K562 (cell line): ENCODE data around the gene SCAPER. TPM values are rescaled to one million over a fixed set of nuclear protein-coding genes. Genes with fewer than 3 reads are reported as not detected.

Experiments
- ATAC-seq: fragments of 200-7000 bp; cut with Tn5 transposase; 3 replicates; pipeline ENCODE4 v1.9.1; 2020; ENCODE audit warnings: moderate library complexity
- BruUV-seq: library from RNA; stranded (reverse); fragments of 400-500 nt; replicated peaks from 2 replicates; lab custom pipeline; 2021; lab: Mats Ljungman, UMichigan
- CTCF ChIA-PET: fragments of 300-600 bp; formaldehyde crosslinking; extraction: SDS; loops from one replicate; lab custom pipeline; 2021; ENCODE audit warnings: low intra/inter-chr PET ratio; lab: Yijun Ruan, JAX
- POLR2A ChIA-PET: fragments of 300-600, 350-650 bp; sonication (Branson Sonifier 250); formaldehyde crosslinking; extraction: SDS; loops from one replicate; lab custom pipeline; 2021; ENCODE audit warnings: antibody characterized with exemption, inconsistent platforms; lab: Yijun Ruan, JAX
- DNase-seq, 4 experiments: peaks; one replicate each; pipeline versions ENCODE4 v3.0.0 to v3.0.0-alpha.2; 2011 to 2018; ENCODE audit warnings: low spot score in 3 of 4, mixed read lengths in 3 of 4; ENCODE audit errors: extremely low read depth in 1 of 4
- FAIRE-seq: peaks from 2 replicates; lab custom pipeline; 2011; peaks lifted over from hg19 to GRCh38; lab: Jason Lieb, UNC
- H2AFZ ChIP-seq: 2 replicates; pipeline ENCODE4 v1.6.0; 2011; ENCODE audit warnings: low read depth, low read length, control low read depth, inconsistent platforms
- H3K27ac ChIP-seq: fragments of 200-600 bp; 3 replicates; pipeline ENCODE4 v1.8.0; 2011; ENCODE audit warnings: low read depth, mild to moderate bottlenecking, control low read depth, inconsistent platforms, low read length, moderate library complexity, mixed read lengths; ENCODE audit errors: extremely low read depth
- H3K27me3 ChIP-seq, 2 experiments: fragments of 300-600 bp in 1 of 2; 2 replicates in 1 of 2; 3 replicates in 1 of 2; pipeline versions ENCODE4 v1.6.0 to v1.8.0; 2011; ENCODE audit warnings: inconsistent platforms in 2 of 2, low read length in 2 of 2, mild to moderate bottlenecking in 1 of 2, mixed read lengths in 1 of 2, moderate library complexity in 1 of 2; ENCODE audit not compliant: control insufficient read depth in 2 of 2, insufficient read depth in 2 of 2
- H3K36me3 ChIP-seq: fragments of 300-600 bp; 3 replicates; pipeline ENCODE4 v1.8.0; 2011; ENCODE audit warnings: mild to moderate bottlenecking, low read length, inconsistent platforms; ENCODE audit not compliant: control insufficient read depth, insufficient read depth
- H3K4me1 ChIP-seq, 2 experiments: fragments of 200-600 bp in 1 of 2; replicated peaks in 1 of 2; 2 replicates in 1 of 2; 3 replicates in 1 of 2; pipeline versions ENCODE4 v1.5.1 to v1.8.0; 2011; ENCODE audit warnings: inconsistent platforms in 2 of 2, low read length in 2 of 2, mild to moderate bottlenecking in 1 of 2, mixed read lengths in 1 of 2, moderate library complexity in 1 of 2; ENCODE audit not compliant: control insufficient read depth in 2 of 2, insufficient read depth in 2 of 2
- H3K4me2 ChIP-seq: 2 replicates; pipeline ENCODE4 v1.6.1; 2011; ENCODE audit warnings: low read length, control low read depth, inconsistent platforms, mixed read lengths; ENCODE audit not compliant: insufficient read depth
- H3K4me3 ChIP-seq: fragments of 200-600 bp; sonication (generic), shearing (Covaris generic); 2 replicates; pipeline ENCODE4 v1.5.1; 2016; ENCODE audit warnings: control low read depth, inconsistent platforms
- H3K79me2 ChIP-seq: fragments of 200-600 bp; 3 replicates; pipeline ENCODE4 v1.8.0; 2011; ENCODE audit warnings: low read length, inconsistent platforms; ENCODE audit not compliant: control insufficient read depth, insufficient read depth
- H3K9ac ChIP-seq, 2 experiments: 2 replicates each; pipeline versions ENCODE4 v1.6.0 to v1.6.1; 2011; ENCODE audit warnings: low read depth in 2 of 2, low read length in 2 of 2, control low read depth in 1 of 2, inconsistent platforms in 1 of 2, mild to moderate bottlenecking in 1 of 2, mixed read lengths in 1 of 2; ENCODE audit not compliant: insufficient read depth in 1 of 2
- H3K9me1 ChIP-seq: one replicate; pipeline ENCODE4 v1.6.0; 2011; ENCODE audit warnings: inconsistent platforms, mild to moderate bottlenecking, low read length, moderate library complexity; ENCODE audit not compliant: control insufficient read depth, insufficient read depth
- H3K9me3 ChIP-seq: replicated peaks from 2 replicates; pipeline ENCODE4 v1.5.1; 2011; ENCODE audit warnings: low read depth, low read length, inconsistent platforms; ENCODE audit not compliant: control insufficient read depth, insufficient read depth
- H4K20me1 ChIP-seq: replicated peaks from 2 replicates; pipeline ENCODE4 v1.6.1; 2011; ENCODE audit warnings: low read length, inconsistent platforms, mixed read lengths; ENCODE audit not compliant: control insufficient read depth, insufficient read depth
- ARID3A ChIP-seq: IDR thresholded peaks from 2 replicates; pipeline ENCODE4 v1.6.1; 2012; ENCODE audit warnings: low read depth, low read length, improper control_type of control experiment, borderline replicate concordance
- GATA2 ChIP-seq: sonication (generic); formaldehyde crosslinking; IDR thresholded peaks from 2 replicates; pipeline ENCODE4 v1.4.0; 2020; ENCODE audit warnings: mild to moderate bottlenecking, missing genetic modification reagents
- HNRNPUL1 ChIP-seq: fragments of 200-400 bp; formaldehyde crosslinking; IDR thresholded peaks from 2 replicates; pipeline ENCODE4 v1.6.1; 2017; ENCODE audit warnings: low read length
- NCOA6 ChIP-seq: fragments of 450-650 bp; IDR thresholded peaks from 2 replicates; pipeline ENCODE4 v1.6.1; 2017; ENCODE audit warnings: mild to moderate bottlenecking
- NFYB ChIP-seq: IDR thresholded peaks from 2 replicates; pipeline ENCODE4 v1.6.1; 2011; ENCODE audit warnings: mild to moderate bottlenecking, moderate library complexity; ENCODE audit not compliant: insufficient read length; ENCODE audit errors: extremely low read depth
- TBP ChIP-seq: optimal IDR thresholded peaks from 2 replicates; pipeline ENCODE3; 2011; ENCODE audit warnings: low read depth, low read length, improper control_type of control experiment
- YBX1 ChIP-seq: fragments of 450-650 bp; IDR thresholded peaks from 2 replicates; pipeline ENCODE4 v1.7.1; 2016; ENCODE audit warnings: mild to moderate bottlenecking
- ZBED1 ChIP-seq: IDR thresholded peaks from 2 replicates; pipeline ENCODE4 v1.6.1; 2014
- ZBTB43 ChIP-seq: sonication (generic); formaldehyde crosslinking; IDR thresholded peaks from 2 replicates; pipeline ENCODE4 v1.8.0; 2023; ENCODE audit warnings: mild to moderate bottlenecking, missing genetic modification reagents
- ZNF143 ChIP-seq: sonication (generic); formaldehyde crosslinking; IDR thresholded peaks from 2 replicates; pipeline ENCODE4 v1.9.0; 2022; ENCODE audit warnings: mild to moderate bottlenecking, missing genetic modification reagents
- ZNF197 ChIP-seq: fragments of 200-800 bp; sonication (Bioruptor generic); IDR thresholded peaks from 2 replicates; pipeline ENCODE4 v1.6.1; 2016; ENCODE audit warnings: low read depth, missing genetic modification characterization, missing compliant biosample characterization
- ZNF699 ChIP-seq: fragments of 250-450 bp; sonication (Bioruptor Pico); IDR thresholded peaks from 2 replicates; pipeline ENCODE4 v1.8.0; 2021; ENCODE audit warnings: mild to moderate bottlenecking, moderate library complexity; ENCODE audit not compliant: insufficient replicate concordance
- in situ Hi-C: fragments of 300-500 bp; cut with MboI; formaldehyde crosslinking; loops from 4 replicates; pipeline ENCODE4 v1.15.0; 2018; ENCODE audit warnings: inconsistent platforms, mixed read lengths
- intact Hi-C: fragments of 100-400 bp; cut with micrococcal nuclease; formaldehyde crosslinking; loops from 2 replicates; pipeline ENCODE4 v1.14.2; 2022
- polyA plus RNA-seq, 8 experiments: library from polyadenylated mRNA; depleted of rRNA in 4 of 8; stranded (reverse) in 5 of 8; unstranded in 3 of 8; fragments of >200 nt; fragmentation: Nextera tagmentation in 2 of 8; fragmentation: Illumina TruSeq in 1 of 8; extraction: Ambion mirVana in 2 of 8; extraction: Trizol in 1 of 8; gene quantifications; 2 replicates each; pipeline versions ENCODE4 v1.2.1 to v1.2.3, GENCODE V29; 2011 to 2014; ENCODE audit warnings: inconsistent platforms in 1 of 8, missing spikeins in 1 of 8
- total RNA-seq, 7 experiments: library from RNA; depleted of rRNA in 6 of 7; stranded (reverse); fragments of >200 nt in 6 of 7; fragmentation: Illumina TruSeq in 2 of 7; extraction: Trizol in 2 of 7; gene quantifications; 2 replicates each; pipeline versions ENCODE4 v1.2.1 to v1.2.3, GENCODE V29; 2011 to 2021; ENCODE audit warnings: low replicate concordance in 1 of 7

SCAPER gene
- total and polyA plus RNA-seq, 9 of the 15 experiments (the other 6 are each of a cell fraction or from before 2014, with no cell fraction given) = 1.3 to 5.7 (median 3.2) TPM

DNA sequence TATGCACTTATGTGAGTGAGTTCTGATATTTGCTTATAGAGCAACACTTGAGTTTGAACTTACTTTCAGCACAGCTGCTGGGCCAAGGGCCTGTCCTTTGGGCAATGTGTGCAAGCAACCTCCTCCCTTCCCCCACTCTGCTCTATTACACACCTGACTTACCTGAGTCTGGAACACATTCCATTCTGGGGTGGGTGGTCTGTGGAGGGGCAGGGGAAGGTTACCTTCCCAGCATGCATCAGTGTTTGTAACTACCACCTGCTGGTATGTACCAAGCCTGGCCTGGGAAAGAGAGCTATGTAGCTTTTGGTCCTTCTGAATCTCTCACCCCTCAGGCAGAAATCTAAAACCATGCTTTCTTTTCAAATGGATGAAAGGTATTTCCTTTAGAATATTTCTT is 465.6 kb downstream of the SCAPER start:
- ChIA-PET CTCF (no interaction called here), POLR2A (interaction anchor here (0.9 kb wide), 1 partner anchor 9 kb away, joined by 3 read pairs; no protein-coding TSS in a partner anchor)
- DNase-seq = no peak
- intact Hi-C loops = no loop called here
- Histone ChIP-seq H2AFZ (no peak overlapping the region), H3K4me3 (no peak overlapping the region), H3K9me3 (no peaks in the 10 kb centered on the region), H3K27me3 (no peaks in the 10 kb centered on the region; a peak in 1 of 5 replicates), H3K9me1 (no peaks in the 10 kb centered on the region), H3K4me2 (no peak overlapping the region), H3K79me2 (no peaks in the 10 kb centered on the region), H3K27ac (no peak overlapping the region), H3K4me1 (no peaks in the 10 kb centered on the region), H3K9ac (no peak overlapping the region), H3K36me3 (no peaks in the 10 kb centered on the region), H4K20me1 (no peaks in the 10 kb centered on the region)
- BruUV-seq = no TSS peak
- no peak for FAIRE-seq
- no peak for ATAC-seq
- TF ChIP-seq ZBED1 = no peak
- no peak for TF ChIP-seq YBX1
- TF ChIP-seq HNRNPUL1 = no peak
- no peak for TF ChIP-seq TBP
- no peak for TF ChIP-seq ZBTB43 (CRISPR knock-in tag)
- no peak for TF ChIP-seq ZNF699 (CRISPR knock-in tag)
- TF ChIP-seq ZNF197 (CRISPR knock-in tag) = no peak
- no peak for TF ChIP-seq NCOA6
- TF ChIP-seq ZNF143 (CRISPR knock-in tag) = no peak
- no peak for TF ChIP-seq GATA2 (CRISPR knock-in tag)
- TF ChIP-seq ARID3A = no peak
- TF ChIP-seq NFYB = no peak
- TF ChIP-seq, all 486 proteins: peak for 0
- in situ Hi-C loops = no loop called here
